ENCODE results near the gene ZFAND6.

The ZFAND6 gene

GRCh38 chr15:80058044-80058443 is 1.4 kb upstream of the ZFAND6 start:
- WGBS, 2 donors (ENCODE audit: extremely low coverage in 2 of 2, insufficient read length in 2 of 2, insufficient replicate concordance in 1 of 2), result no CpG with 5 or more reads among the region's 6 CpGs
- Histone ChIP-seq H2BK5ac (ENCODE audit: low read length) (no peak overlapping the region), H2BK15ac (ENCODE audit: low read length) (no peak overlapping the region), H2AFZ (ENCODE audit: low read length) (no peak overlapping the region), H2BK12ac (ENCODE audit: low read length) (no peak overlapping the region), H3K4me3 (ENCODE audit: low read length in 2 of 2) (peak overlapping the region in 1 of 2 donors; percentile 76), H3K4me1 (ENCODE audit: control insufficient read depth in 2 of 2, insufficient read depth in 1 of 2, low read depth in 1 of 2, low read length in 2 of 2) (peaks cover 1 to 13% of the 10 kb centered on the region in 2 donors), H3K4ac (ENCODE audit: low read length) (no peak overlapping the region), H3K36me3 (replicated peaks in 1 of 2; ENCODE audit: control insufficient read depth in 2 of 2, insufficient read depth in 2 of 2, low read length in 2 of 2) (no peaks in the 10 kb centered on the region), H2AK5ac (ENCODE audit: low read depth, low read length) (no peak overlapping the region), H3K79me1 (ENCODE audit: low read depth, low read length) (no peaks in the 10 kb centered on the region), H3K9me3 (replicated peaks in 1 of 2; ENCODE audit: control insufficient read depth in 2 of 2, insufficient read depth in 1 of 2, low read depth in 1 of 2, low read length in 2 of 2) (no peaks in the 10 kb centered on the region), H3K23ac (ENCODE audit: low read depth, low read length, poor library complexity) (no peak overlapping the region), H4K91ac (ENCODE audit: low read depth, low read length, poor library complexity) (no peak overlapping the region), H3K14ac (ENCODE audit: low read length) (no peak overlapping the region), H3K27ac (replicated peaks; ENCODE audit: low read length) (no peak overlapping the region), H3K18ac (ENCODE audit: low read length) (no peak overlapping the region), H4K8ac (ENCODE audit: low read depth, low read length) (no peak overlapping the region), H3K4me2 (ENCODE audit: insufficient read depth, low read length, poor library complexity, severe bottlenecking) (no peak overlapping the region), H2BK120ac (ENCODE audit: low read depth, low read length) (no peak overlapping the region), H3K9ac (ENCODE audit: low read depth, low read length, poor library complexity) (no peak overlapping the region), H3K27me3 (ENCODE audit: control insufficient read depth in 3 of 3, insufficient read depth in 3 of 3, low read depth in 1 of 3, low read length in 3 of 3) (peaks cover 0 to 8% (median 0%) of the 10 kb centered on the region in 3 experiments)
- DNase-seq (ENCODE audit: low spot score), result no peak

- peak; percentile 72 for DNase-seq (ENCODE audit: low spot score)
- Histone ChIP-seq H2BK12ac (ENCODE audit: low read length) (no peak overlapping the region), H2AK5ac (ENCODE audit: low read depth, low read length) (no peak overlapping the region), H2BK120ac (ENCODE audit: low read depth, low read length) (no peak overlapping the region), H3K4ac (ENCODE audit: low read length) (no peak overlapping the region), H2BK5ac (ENCODE audit: low read length) (peak overlapping the region; percentile 82), H3K4me1 (ENCODE audit: control insufficient read depth in 2 of 2, insufficient read depth in 1 of 2, low read depth in 1 of 2, low read length in 2 of 2) (peaks cover 1 to 13% of the 10 kb centered on the region in 2 donors), H3K14ac (ENCODE audit: low read length) (no peak overlapping the region), H2AFZ (ENCODE audit: low read length) (peak overlapping the region; percentile 98), H3K27ac (replicated peaks; ENCODE audit: low read length) (peak overlapping the region; percentile 95), H4K8ac (ENCODE audit: low read depth, low read length) (no peak overlapping the region), H3K9me3 (replicated peaks in 1 of 2; ENCODE audit: control insufficient read depth in 2 of 2, insufficient read depth in 1 of 2, low read depth in 1 of 2, low read length in 2 of 2) (no peaks in the 10 kb centered on the region), H3K4me3 (ENCODE audit: low read length in 2 of 2) (peak overlapping the region; percentile 76 to 88), H3K79me1 (ENCODE audit: low read depth, low read length) (no peaks in the 10 kb centered on the region), H3K27me3 (ENCODE audit: control insufficient read depth in 3 of 3, insufficient read depth in 3 of 3, low read depth in 1 of 3, low read length in 3 of 3) (peaks cover 0 to 9% (median 0%) of the 10 kb centered on the region in 3 experiments), H3K36me3 (replicated peaks in 1 of 2; ENCODE audit: control insufficient read depth in 2 of 2, insufficient read depth in 2 of 2, low read length in 2 of 2) (no peaks in the 10 kb centered on the region), H2BK15ac (ENCODE audit: low read length) (no peak overlapping the region), H3K23ac (ENCODE audit: low read depth, low read length, poor library complexity) (peak overlapping the region; percentile 89), H3K9ac (ENCODE audit: low read depth, low read length, poor library complexity) (no peak overlapping the region), H3K4me2 (ENCODE audit: insufficient read depth, low read length, poor library complexity, severe bottlenecking) (peak overlapping the region; percentile 40), H4K91ac (ENCODE audit: low read depth, low read length, poor library complexity) (no peak overlapping the region), H3K18ac (ENCODE audit: low read length) (peak overlapping the region; percentile 89)
- WGBS, 2 donors (ENCODE audit: extremely low coverage in 2 of 2, insufficient read length in 2 of 2, insufficient replicate concordance in 1 of 2), result no CpG with 5 or more reads among the region's 72 CpGs
Measured at GRCh38 chr15:80059786-80060355, 395 bp downstream of the ZFAND6 start.

GRCh38 chr15:80060356-80061006 is 1.0 kb downstream of the ZFAND6 start:
- Histone ChIP-seq H2AK5ac (ENCODE audit: low read depth, low read length) (no peak overlapping the region), H3K4me1 (ENCODE audit: control insufficient read depth in 2 of 2, insufficient read depth in 1 of 2, low read depth in 1 of 2, low read length in 2 of 2) (peaks cover 1 to 13% of the 10 kb centered on the region in 2 donors), H2BK12ac (ENCODE audit: low read length) (no peak overlapping the region), H4K91ac (ENCODE audit: low read depth, low read length, poor library complexity) (no peak overlapping the region), H3K79me1 (ENCODE audit: low read depth, low read length) (no peaks in the 10 kb centered on the region), H3K18ac (ENCODE audit: low read length) (no peak overlapping the region), H2BK5ac (ENCODE audit: low read length) (peak overlapping the region; percentile 82), H4K8ac (ENCODE audit: low read depth, low read length) (no peak overlapping the region), H3K36me3 (replicated peaks in 1 of 2; ENCODE audit: control insufficient read depth in 2 of 2, insufficient read depth in 2 of 2, low read length in 2 of 2) (no peaks in the 10 kb centered on the region), H3K9me3 (replicated peaks in 1 of 2; ENCODE audit: control insufficient read depth in 2 of 2, insufficient read depth in 1 of 2, low read depth in 1 of 2, low read length in 2 of 2) (no peaks in the 10 kb centered on the region), H3K4me3 (ENCODE audit: low read length in 2 of 2) (peak overlapping the region; percentile 76 to 88), H3K4me2 (ENCODE audit: insufficient read depth, low read length, poor library complexity, severe bottlenecking) (peak overlapping the region; percentile 33), H2BK120ac (ENCODE audit: low read depth, low read length) (no peak overlapping the region), H3K23ac (ENCODE audit: low read depth, low read length, poor library complexity) (no peak overlapping the region), H3K27me3 (ENCODE audit: control insufficient read depth in 3 of 3, insufficient read depth in 3 of 3, low read depth in 1 of 3, low read length in 3 of 3) (peaks cover 0 to 9% (median 0%) of the 10 kb centered on the region in 3 experiments), H3K9ac (ENCODE audit: low read depth, low read length, poor library complexity) (no peak overlapping the region), H2AFZ (ENCODE audit: low read length) (peak overlapping the region; percentile 98), H3K4ac (ENCODE audit: low read length) (no peak overlapping the region), H3K27ac (replicated peaks; ENCODE audit: low read length) (peak overlapping the region; percentile 95), H3K14ac (ENCODE audit: low read length) (no peak overlapping the region), H2BK15ac (ENCODE audit: low read length) (no peak overlapping the region)
- DNase-seq (ENCODE audit: low spot score), result no peak
- no CpG with 5 or more reads among the region's 26 CpGs for WGBS, 2 donors (ENCODE audit: extremely low coverage in 2 of 2, insufficient read length in 2 of 2, insufficient replicate concordance in 1 of 2)

- Histone ChIP-seq H4K91ac (ENCODE audit: low read depth, low read length, poor library complexity) (no peak overlapping the region), H2BK15ac (ENCODE audit: low read length) (no peak overlapping the region), H3K14ac (ENCODE audit: low read length) (no peak overlapping the region), H3K4me3 (ENCODE audit: low read length in 2 of 2) (peak overlapping the region in 1 of 2 donors; percentile 76), H2AFZ (ENCODE audit: low read length) (no peak overlapping the region), H2BK120ac (ENCODE audit: low read depth, low read length) (no peak overlapping the region), H3K27ac (replicated peaks; ENCODE audit: low read length) (no peak overlapping the region), H3K27me3 (ENCODE audit: control insufficient read depth in 3 of 3, insufficient read depth in 3 of 3, low read depth in 1 of 3, low read length in 3 of 3) (peaks cover 0 to 9% (median 0%) of the 10 kb centered on the region in 3 experiments), H3K9ac (ENCODE audit: low read depth, low read length, poor library complexity) (no peak overlapping the region), H3K4ac (ENCODE audit: low read length) (no peak overlapping the region), H3K9me3 (replicated peaks in 1 of 2; ENCODE audit: control insufficient read depth in 2 of 2, insufficient read depth in 1 of 2, low read depth in 1 of 2, low read length in 2 of 2) (no peaks in the 10 kb centered on the region), H3K23ac (ENCODE audit: low read depth, low read length, poor library complexity) (no peak overlapping the region), H4K8ac (ENCODE audit: low read depth, low read length) (no peak overlapping the region), H2AK5ac (ENCODE audit: low read depth, low read length) (no peak overlapping the region), H3K18ac (ENCODE audit: low read length) (no peak overlapping the region), H3K4me1 (ENCODE audit: control insufficient read depth in 2 of 2, insufficient read depth in 1 of 2, low read depth in 1 of 2, low read length in 2 of 2) (peaks cover 1 to 13% of the 10 kb centered on the region in 2 donors), H2BK5ac (ENCODE audit: low read length) (no peak overlapping the region), H3K36me3 (replicated peaks in 1 of 2; ENCODE audit: control insufficient read depth in 2 of 2, insufficient read depth in 2 of 2, low read length in 2 of 2) (no peaks in the 10 kb centered on the region), H3K4me2 (ENCODE audit: insufficient read depth, low read length, poor library complexity, severe bottlenecking) (no peak overlapping the region), H2BK12ac (ENCODE audit: low read length) (no peak overlapping the region), H3K79me1 (ENCODE audit: low read depth, low read length) (no peaks in the 10 kb centered on the region)
- no CpG with 5 or more reads among the region's 5 CpGs for WGBS, 2 donors (ENCODE audit: extremely low coverage in 2 of 2, insufficient read length in 2 of 2, insufficient replicate concordance in 1 of 2)
- no peak for DNase-seq (ENCODE audit: low spot score)
Measured at GRCh38 chr15:80061582-80061981, 2.1 kb downstream of the ZFAND6 start.

Data from neuronal stem cell (in vitro differentiated cells).